ENCODE measurements around the gene NAPG. TPM values are rescaled to one million over a fixed set of nuclear protein-coding genes. Genes with fewer than 3 reads are reported as not detected.

The NAPG gene
- total and polyA plus RNA-seq, 9 of the 15 experiments (the other 6 are each of a cell fraction or from before 2014, with no cell fraction given) = 31.6 to 63.3 (median 50.9) TPM

- TF ChIP-seq ZNF277 (CRISPR knock-in tag; IDR thresholded peaks at IDR 0.05; ENCODE audit: borderline replicate concordance) (no peak), MCM3 (IDR thresholded peaks at IDR 0.05) (no peak), THRAP3 (IDR thresholded peaks at IDR 0.05; ENCODE audit: borderline replicate concordance) (peak; percentile 21; the same call in 1 of the 2 replicates), IRF1 (CRISPR knock-in tag; IDR thresholded peaks at IDR 0.05; ENCODE audit: borderline replicate concordance) (no peak), ARNT (IDR thresholded peaks at IDR 0.05) (no peak), BMI1 (IDR thresholded peaks at IDR 0.05; ENCODE audit: low read length) (no peak), ZNF655 (CRISPR knock-in tag; IDR thresholded peaks at IDR 0.05) (no peak), KLF10 (CRISPR knock-in tag; IDR thresholded peaks at IDR 0.05) (no peak), USF2 (CRISPR knock-in tag; IDR thresholded peaks at IDR 0.05) (no peak), HDGF (IDR thresholded peaks at IDR 0.05) (no peak), FOXM1 (IDR thresholded peaks at IDR 0.05; ENCODE audit: low read depth) (no peak), FOXM1 (CRISPR knock-in tag; IDR thresholded peaks at IDR 0.05; ENCODE audit: low read depth) (no peak), ELK1 (CRISPR knock-in tag; IDR thresholded peaks at IDR 0.05) (no peak), BCL6 (CRISPR knock-in tag; IDR thresholded peaks at IDR 0.05) (peak; percentile 46; the same call in 1 of the 2 replicates), CGGBP1 (CRISPR knock-in tag; IDR thresholded peaks at IDR 0.05) (no peak), TSHZ1 (CRISPR knock-in tag; IDR thresholded peaks at IDR 0.05) (0 out of 2 replicates have a peak, but pooled peaks have one; percentile 26), MXD1 (CRISPR knock-in tag; IDR thresholded peaks at IDR 0.05; ENCODE audit: borderline replicate concordance, poor library complexity, severe bottlenecking) (no peak), ZNF717 (CRISPR knock-in tag; IDR thresholded peaks at IDR 0.05) (peak; percentile 19; the same call in 1 of the 2 replicates)
Observed at GRCh38 chr18:10525371-10525691, 496 bp upstream of the NAPG start (continued).
